ENCODE data around the gene TIAM1. TPM values are rescaled to one million over a fixed set of nuclear protein-coding genes. Genes with fewer than 3 reads are reported as not detected.

Gene TIAM1
- total RNA-seq, 4 donors from 2014 or later: 85.1 to 114 (median 99.6) TPM

GRCh38 chr21:31184876-31185275 lies 159.2 kb downstream of the TIAM1 start:
- 89 to 91% methylated on average over 6 of the region's 6 CpGs for WGBS, 2 donors
- no peak for DNase-seq (ENCODE audit: low spot score in 2 of 2)
- intact Hi-C loops (cut with DNase I; ENCODE audit: low total_unique reads): no loop called here
- no peak overlapping the region for H3K4me3 ChIP-seq (ENCODE audit: low read depth, poor library complexity, severe bottlenecking)
- TF ChIP-seq POLR2A (IDR thresholded peaks at IDR 0.05) (no peak), CTCF (IDR thresholded peaks at IDR 0.05) (no peak)

- intact Hi-C loops (cut with DNase I; ENCODE audit: low total_unique reads): no loop called here
- WGBS, 2 donors: 54 to 61% methylated on average over 6 of the region's 6 CpGs
- TF ChIP-seq POLR2A (IDR thresholded peaks at IDR 0.05): no peak
- no peak for TF ChIP-seq CTCF (IDR thresholded peaks at IDR 0.05)
These were observed 159.6 kb downstream of the TIAM1 start for GRCh38 chr21:31184459-31184858.

GRCh38 chr21:31182231-31183140 lies 161.6 kb downstream of the TIAM1 start:
- DNase-seq (ENCODE audit: low spot score in 2 of 2): no peak
- 85 to 89% methylated on average over 24 of the region's 24 CpGs for WGBS, 2 donors
- H3K4me3 ChIP-seq (ENCODE audit: low read depth, poor library complexity, severe bottlenecking): no peak overlapping the region
- TF ChIP-seq CTCF (IDR thresholded peaks at IDR 0.05): no peak
- no peak for TF ChIP-seq POLR2A (IDR thresholded peaks at IDR 0.05)
- intact Hi-C loops (cut with DNase I; ENCODE audit: low total_unique reads): no loop called here

More at GRCh38 chr21:31184459-31184858, 159.6 kb downstream of the TIAM1 start:
- DNase-seq (ENCODE audit: low spot score in 2 of 2): peak in 1 of 2 donors; percentile 82
- no peak overlapping the region for H3K4me3 ChIP-seq (ENCODE audit: low read depth, poor library complexity, severe bottlenecking)

GRCh38 chr21:31181082-31181750 lies 162.8 kb downstream of the TIAM1 start:
- intact Hi-C loops (cut with DNase I; ENCODE audit: low total_unique reads): no loop called here
- H3K4me3 ChIP-seq (ENCODE audit: low read depth, poor library complexity, severe bottlenecking): no peak overlapping the region
- DNase-seq (ENCODE audit: low spot score in 2 of 2): no peak
- no peak for TF ChIP-seq POLR2A (IDR thresholded peaks at IDR 0.05)
- no peak for TF ChIP-seq CTCF (IDR thresholded peaks at IDR 0.05)
- WGBS, 2 donors: 81 to 88% methylated on average over 12 of the region's 12 CpGs

GRCh38 chr21:31180256-31181081 lies 163.6 kb downstream of the TIAM1 start:
- TF ChIP-seq CTCF (IDR thresholded peaks at IDR 0.05): no peak
- no peak for TF ChIP-seq POLR2A (IDR thresholded peaks at IDR 0.05)
- no peak for DNase-seq (ENCODE audit: low spot score in 2 of 2)
- intact Hi-C loops (cut with DNase I; ENCODE audit: low total_unique reads): no loop called here
- WGBS, 2 donors: 54 to 55% methylated on average over 5 of the region's 5 CpGs
- no peak overlapping the region for H3K4me3 ChIP-seq (ENCODE audit: low read depth, poor library complexity, severe bottlenecking)

Data from lower leg skin (tissue), 4 donors.